ENCODE measurements around the gene OSBPL2. TPM values are rescaled to one million over a fixed set of nuclear protein-coding genes. Genes with fewer than 3 reads are reported as not detected.

The OSBPL2 gene
- 10 to 100 TPM; 23.0 to 35.6 (median 27.3) TPM for polyA plus RNA-seq (ENCODE audit: insufficient read length in 10 of 10)
- long read RNA-seq, donor 1, full-length matches to known transcripts = 1 of 1 reads
- long read RNA-seq, donor 1, partial matches to known transcripts = 0 of 1 reads
- long read RNA-seq, donor 1, other reads (novel, unspliced or antisense) = 0 of 1 reads
- long read RNA-seq, donor 2, full-length matches to known transcripts = 3 of 3 reads
- long read RNA-seq, donor 2, partial matches to known transcripts = 0 of 3 reads
- long read RNA-seq, donor 2, other reads (novel, unspliced or antisense) = 0 of 3 reads
- long read RNA-seq, donor 3 = 0 reads
- long read RNA-seq, donor 4, full-length matches to known transcripts = 2 of 2 reads
- long read RNA-seq, donor 4, partial matches to known transcripts = 0 of 2 reads
- long read RNA-seq, donor 4, other reads (novel, unspliced or antisense) = 0 of 2 reads
- long read RNA-seq, donor 5 = 0 reads
- long read RNA-seq, donor 6, full-length matches to known transcripts = 9 of 9 reads
- long read RNA-seq, donor 6, partial matches to known transcripts = 0 of 9 reads
- long read RNA-seq, donor 6, other reads (novel, unspliced or antisense) = 0 of 9 reads
- long read RNA-seq, donor 7, full-length matches to known transcripts = 1 of 1 reads
- long read RNA-seq, donor 7, partial matches to known transcripts = 0 of 1 reads
- long read RNA-seq, donor 7, other reads (novel, unspliced or antisense) = 0 of 1 reads
- long read RNA-seq, donor 8, full-length matches to known transcripts = 3 of 3 reads
- long read RNA-seq, donor 8, partial matches to known transcripts = 0 of 3 reads
- long read RNA-seq, donor 8, other reads (novel, unspliced or antisense) = 0 of 3 reads
- long read RNA-seq, donor 9, full-length matches to known transcripts = 1 of 1 reads
- long read RNA-seq, donor 9, partial matches to known transcripts = 0 of 1 reads
- long read RNA-seq, donor 9, other reads (novel, unspliced or antisense) = 0 of 1 reads

DNA sequence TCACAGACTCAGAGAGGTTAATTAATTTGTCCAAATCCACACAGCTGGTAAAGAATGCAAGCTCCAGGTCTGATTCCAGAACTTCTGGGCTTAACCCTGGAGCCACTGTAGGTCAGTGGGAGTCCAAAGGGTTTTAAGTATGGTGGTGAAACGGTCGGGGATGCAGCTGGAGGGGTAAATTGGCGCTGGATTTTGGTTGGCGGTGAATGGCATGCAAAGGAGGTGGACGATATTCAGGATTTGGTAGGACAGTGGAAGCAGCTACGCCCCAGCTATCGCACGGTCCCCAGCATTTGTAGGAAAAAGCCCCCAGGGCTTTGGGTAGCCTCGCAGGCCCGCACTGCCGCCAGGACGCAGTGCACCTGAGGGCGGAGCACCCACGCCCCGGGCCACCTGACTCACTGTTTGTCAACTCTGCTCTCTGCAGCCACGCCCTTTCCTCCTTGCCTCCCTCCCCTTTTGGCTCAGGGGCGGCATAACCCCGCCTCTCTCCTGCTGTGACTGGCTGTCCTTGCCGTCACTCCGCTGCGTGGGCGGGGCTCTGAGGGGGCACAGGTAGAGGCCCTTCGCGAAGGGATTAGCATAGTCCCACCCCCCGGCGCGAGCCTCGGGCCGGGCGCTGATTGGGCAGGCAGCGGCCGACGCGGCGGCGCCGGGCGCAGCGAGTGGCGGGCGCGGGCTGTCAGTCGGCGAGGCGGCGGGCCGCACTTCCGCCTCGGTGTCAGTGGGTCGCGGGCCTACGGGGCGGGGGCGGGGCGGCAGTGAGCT lies at the start of gene OSBPL2:
Gene OSBPL2, plus strand, starts transcription at position 721 of the 768 bp plus-strand sequence. CDS start 17,664 bp downstream, outside the sequence.
- DNase-seq = peak; percentile 97 to 99 (median 99)

DNA sequence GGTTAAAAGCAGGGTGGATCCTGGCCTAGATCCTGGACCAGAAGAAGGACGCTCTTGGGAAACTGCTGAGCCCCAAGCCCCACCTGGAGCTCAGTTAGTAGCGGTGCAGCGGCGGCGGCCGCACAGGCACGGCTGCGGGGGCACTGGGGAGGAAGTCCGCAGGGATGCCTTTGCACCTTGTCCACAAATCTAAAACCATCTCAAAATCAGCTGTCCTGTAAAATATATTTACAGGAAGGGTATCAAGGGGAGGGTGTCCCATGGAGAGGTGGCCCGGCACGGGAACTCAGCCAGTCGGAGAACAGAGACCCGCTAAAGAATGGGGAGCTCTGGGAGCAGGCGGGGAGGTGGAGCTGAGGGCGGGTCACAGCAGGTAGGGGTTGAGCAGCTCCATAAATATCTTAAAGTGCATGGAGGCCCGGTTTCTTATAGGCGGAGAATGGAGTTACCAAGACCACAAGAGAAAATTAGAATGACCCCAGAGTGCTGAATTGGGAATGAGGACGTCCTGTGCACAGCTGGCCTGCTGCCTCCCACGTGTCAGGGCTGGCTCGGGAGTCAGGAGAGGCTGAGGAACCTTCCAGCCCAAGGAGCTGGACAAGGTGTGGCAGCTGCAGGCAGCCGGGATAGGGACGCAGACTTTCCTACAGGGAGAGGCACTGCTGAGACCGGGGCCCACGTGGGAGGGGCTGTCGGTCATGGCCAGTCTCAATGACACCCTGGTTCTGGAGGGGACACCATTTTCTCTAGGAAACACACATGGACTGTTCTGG lies 47.5 kb upstream of the OSBPL2 start:
- no peak for DNase-seq

DNA sequence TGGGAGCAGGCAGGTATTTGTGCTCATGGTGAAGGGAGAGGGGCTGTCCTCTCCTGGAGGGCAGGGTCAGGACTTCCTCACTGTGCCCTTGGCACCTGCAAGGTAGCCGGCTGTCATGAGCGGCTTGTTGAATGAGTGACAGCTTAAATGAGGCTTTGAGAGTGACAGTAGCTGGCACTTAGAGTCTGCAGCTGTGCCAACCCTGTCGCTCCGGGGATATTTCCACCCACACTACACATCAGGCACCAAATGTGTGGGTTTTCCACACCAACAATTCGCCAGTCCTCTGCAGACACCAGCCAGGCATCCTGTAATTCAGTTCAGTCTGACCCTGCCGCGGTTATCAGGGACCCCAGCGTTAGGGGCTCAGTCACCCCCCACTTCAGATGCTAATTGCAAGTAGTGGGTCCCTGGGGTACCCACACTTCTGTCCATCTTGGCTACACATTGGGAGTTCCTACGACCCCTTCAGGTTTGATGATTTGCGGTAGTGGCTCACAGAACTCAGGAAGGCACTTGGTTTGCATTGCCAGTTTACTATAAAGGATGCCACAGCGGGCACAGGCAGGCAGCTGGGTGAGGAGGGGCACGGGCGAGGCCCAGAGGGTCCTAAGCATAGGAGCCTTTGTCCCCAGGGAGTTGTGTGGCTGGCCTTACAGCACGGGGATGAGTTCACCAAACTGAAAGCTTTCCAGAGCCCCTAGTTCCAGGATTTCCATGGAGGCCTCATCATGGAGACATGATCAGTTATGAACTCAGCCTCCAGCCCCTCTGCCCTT lies 46.4 kb upstream of the OSBPL2 start:
- no peak for DNase-seq

DNA sequence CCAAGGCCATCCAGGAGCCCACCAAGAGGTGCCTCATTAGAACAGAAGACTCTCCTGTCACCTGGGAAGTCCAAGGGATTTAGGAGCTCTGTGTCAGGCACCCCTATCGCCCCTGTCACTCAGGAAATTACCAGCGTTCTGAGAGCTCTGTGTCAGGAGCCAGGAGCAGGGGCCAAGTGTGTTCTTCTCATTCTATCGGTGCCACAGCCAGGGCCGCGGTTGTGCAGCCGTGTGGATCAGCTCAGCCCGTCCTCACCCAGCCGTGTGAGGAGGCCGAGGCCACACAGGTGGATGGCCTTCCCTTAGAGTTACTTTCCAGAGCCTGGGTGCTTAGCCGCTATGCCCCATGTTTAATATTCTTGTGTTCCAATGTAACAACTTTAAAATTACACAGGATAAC lies 45.7 kb upstream of the OSBPL2 start:
- DNase-seq = no peak

DNA sequence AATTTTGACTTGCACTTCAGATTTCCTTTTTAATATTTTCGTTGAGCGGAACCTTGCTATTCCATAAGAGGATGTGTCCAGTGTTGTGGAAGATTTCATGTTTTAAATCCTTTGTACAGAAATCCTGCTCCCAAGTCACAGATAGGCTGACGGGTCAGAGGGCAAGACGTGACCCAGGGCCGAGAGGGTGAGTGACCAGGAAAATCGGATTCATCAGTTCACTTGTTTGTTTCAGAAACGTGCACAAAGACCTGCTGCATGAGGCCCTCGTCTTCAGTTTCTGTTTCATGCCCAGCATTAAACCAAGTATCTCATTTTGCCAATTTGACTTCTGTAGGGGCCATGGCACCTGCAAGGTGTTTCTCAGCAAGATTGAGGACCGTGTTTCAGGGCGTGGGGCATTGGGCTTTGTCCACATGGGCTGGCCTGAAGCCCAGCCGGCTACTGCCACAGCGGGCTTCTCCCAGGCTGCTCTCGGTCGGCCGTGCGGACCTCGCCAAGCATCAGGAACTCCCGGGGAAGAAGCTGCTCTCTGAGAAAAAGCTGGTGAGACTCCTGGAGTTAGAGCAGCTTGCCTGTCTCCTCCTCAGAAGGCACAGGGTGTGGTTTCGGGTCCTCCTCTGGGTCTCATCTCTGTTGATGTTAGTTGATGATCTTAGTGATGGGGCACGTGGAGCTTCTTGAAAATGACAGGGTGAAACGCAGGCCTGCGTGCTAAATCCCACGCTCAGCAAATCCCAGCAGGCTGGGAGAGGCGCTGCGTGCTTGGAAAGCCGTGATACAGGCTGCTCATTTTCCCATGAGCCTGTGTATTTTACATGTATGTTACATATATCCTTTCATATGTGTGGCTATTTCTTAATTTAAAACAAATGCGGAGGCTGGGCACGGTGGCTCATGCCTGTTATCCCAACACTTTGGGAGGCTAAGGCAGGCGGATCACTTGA lies 45.0 kb upstream of the OSBPL2 start:
- no peak for DNase-seq

DNA sequence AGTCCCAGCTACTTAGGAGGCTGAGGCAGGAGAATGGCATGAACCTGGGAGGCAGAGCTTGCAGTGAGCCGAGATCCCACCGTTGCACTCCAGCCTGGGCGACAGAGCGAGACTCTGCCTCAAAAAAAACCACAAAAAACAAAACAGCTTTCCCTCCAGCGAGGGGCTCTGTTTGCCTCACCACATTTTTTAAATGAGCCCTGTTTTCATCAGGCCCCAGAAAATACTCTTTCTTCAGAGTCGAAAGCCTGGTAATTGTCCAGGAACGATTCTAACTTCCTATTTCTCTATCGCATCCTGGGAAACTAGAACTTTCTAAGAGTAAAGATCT lies 43.3 kb upstream of the OSBPL2 start:
- no peak for DNase-seq

DNA sequence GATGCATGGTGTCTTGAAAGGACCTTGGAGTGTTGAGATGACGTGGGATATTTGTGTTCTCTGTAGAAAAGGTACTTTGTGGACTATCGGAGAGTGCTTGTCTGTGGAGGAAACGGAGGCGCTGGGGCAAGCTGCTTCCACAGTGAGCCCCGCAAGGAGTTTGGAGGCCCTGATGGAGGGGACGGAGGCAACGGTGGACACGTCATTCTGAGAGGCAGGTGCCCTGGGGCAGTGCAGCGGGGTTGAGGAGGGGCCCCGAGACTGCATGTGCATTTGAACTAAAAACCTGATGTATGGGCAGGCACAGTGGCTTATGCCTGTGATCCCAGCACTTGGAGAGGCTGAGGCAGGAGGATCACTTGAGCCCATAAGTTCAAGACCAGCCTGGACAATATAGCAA lies 42.6 kb upstream of the OSBPL2 start:
- no peak for DNase-seq

DNA sequence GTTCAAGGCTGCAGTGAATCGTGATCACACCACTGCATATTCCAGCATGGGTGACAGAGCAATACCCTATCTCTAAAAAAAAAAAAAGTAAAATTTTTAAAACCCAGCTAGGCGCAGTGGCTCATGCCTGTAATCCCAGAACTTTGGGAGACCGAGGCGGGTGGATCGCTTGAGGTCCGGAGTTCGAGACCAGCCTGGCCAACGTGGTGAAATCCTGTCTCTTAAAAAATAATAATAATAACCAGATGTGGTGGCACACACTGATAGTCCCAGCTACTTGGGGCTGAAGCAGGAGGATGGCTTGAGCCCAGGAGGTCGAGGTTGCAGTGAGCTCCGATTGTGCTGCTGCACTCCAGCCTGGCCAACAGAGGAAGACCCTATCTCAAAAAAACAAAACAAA lies 42.0 kb upstream of the OSBPL2 start:
- DNase-seq = no peak

DNA sequence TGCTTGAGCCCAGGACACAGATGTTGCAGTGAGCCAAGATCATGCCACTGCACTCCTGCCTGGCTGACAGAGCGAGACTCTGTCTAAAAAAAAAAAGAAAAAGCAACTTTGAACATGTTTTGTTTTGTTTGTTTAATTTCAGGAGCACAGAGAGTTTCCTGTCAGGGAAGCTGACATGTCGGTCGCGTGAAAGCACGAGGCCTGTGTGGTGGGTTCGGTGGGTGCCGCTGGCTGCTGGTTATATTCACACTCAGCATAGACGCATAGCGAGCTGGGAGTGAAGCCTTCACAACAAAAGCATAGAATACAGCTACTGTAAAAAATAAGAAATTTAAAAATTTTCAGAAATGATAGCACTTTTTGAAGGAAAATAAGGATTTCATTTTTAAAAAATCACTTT lies 41.0 kb upstream of the OSBPL2 start:
- DNase-seq = no peak

DNA sequence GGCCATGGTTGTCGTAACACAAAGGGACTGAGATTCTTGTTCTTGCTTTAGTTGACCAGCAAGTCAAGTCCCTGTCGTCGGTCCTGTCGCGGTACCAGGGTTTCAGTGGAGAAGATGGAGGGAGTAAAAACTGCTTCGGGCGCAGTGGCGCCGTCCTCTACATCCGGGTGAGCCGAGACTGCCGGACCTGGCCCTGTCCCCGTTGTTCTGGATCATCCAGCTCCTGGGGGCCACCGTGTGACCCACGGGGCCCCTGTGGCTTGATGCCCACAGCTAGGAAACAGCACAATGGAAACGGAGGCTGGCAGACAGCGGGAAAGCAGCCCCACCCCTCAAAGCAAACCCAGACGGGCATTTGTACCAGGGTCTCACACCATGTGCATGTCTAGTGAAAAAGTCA lies 40.5 kb upstream of the OSBPL2 start:
- no peak for DNase-seq

DNA sequence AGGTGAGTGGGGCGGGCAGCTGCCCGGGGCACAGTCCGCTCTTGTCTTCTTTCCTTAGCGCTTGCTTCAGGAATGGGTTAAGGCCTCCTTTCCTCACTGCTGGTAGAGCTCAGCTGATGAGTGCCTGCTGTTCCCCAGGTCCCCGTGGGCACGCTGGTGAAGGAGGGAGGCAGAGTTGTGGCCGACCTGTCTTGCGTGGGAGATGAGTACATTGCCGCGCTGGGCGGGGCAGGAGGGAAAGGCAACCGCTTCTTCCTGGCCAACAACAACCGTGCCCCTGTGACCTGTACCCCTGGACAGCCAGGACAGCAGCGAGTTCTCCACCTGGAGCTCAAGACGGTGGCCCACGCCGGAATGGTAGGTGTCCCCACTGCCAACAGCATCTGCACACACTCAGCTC lies 39.8 kb upstream of the OSBPL2 start:
- DNase-seq = no peak

DNA sequence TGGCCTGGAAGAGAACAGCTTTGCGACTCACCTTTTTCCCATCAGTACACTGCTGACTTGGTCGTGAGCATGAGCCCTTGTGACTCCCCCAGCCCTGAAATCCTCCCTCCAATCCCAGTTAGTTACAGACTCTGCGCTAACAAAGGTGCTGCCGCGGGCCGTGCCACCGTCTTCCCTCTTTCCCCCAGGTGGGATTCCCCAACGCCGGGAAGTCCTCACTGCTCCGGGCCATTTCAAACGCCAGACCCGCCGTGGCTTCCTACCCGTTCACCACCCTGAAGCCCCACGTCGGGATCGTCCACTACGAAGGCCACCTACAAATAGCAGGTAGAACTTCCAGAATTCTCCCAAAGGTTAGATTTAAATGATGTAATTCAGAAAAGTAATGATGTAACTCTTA lies 39.4 kb upstream of the OSBPL2 start:
- DNase-seq = no peak

DNA sequence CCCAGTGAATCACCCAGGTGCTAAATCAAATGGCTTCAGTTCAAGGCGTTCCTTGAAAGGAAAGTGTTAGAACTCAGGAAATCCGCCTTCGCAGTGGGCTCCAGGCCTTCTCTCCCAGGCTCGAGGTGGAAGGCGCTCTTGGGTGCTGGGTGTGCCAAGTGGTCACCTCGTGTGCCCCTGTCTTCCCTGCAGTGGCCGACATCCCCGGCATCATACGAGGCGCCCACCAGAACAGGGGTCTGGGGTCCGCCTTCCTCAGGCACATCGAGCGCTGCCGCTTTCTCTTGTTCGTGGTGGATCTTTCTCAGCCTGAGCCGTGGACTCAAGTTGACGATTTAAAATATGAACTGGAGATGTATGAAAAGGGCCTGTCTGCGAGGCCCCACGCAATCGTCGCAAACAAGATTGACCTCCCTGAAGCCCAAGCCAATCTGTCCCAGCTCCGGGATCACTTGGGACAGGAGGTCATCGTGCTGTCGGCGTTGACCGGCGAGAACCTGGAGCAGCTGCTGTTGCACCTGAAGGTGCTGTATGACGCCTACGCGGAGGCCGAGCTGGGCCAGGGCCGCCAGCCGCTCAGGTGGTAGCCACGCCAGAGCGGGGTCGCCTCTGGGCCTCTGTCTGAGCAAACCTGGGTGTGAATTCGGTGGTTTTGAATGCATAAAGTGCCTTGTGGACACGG lies 37.7 kb upstream of the OSBPL2 start:
- DNase-seq = no peak

DNA sequence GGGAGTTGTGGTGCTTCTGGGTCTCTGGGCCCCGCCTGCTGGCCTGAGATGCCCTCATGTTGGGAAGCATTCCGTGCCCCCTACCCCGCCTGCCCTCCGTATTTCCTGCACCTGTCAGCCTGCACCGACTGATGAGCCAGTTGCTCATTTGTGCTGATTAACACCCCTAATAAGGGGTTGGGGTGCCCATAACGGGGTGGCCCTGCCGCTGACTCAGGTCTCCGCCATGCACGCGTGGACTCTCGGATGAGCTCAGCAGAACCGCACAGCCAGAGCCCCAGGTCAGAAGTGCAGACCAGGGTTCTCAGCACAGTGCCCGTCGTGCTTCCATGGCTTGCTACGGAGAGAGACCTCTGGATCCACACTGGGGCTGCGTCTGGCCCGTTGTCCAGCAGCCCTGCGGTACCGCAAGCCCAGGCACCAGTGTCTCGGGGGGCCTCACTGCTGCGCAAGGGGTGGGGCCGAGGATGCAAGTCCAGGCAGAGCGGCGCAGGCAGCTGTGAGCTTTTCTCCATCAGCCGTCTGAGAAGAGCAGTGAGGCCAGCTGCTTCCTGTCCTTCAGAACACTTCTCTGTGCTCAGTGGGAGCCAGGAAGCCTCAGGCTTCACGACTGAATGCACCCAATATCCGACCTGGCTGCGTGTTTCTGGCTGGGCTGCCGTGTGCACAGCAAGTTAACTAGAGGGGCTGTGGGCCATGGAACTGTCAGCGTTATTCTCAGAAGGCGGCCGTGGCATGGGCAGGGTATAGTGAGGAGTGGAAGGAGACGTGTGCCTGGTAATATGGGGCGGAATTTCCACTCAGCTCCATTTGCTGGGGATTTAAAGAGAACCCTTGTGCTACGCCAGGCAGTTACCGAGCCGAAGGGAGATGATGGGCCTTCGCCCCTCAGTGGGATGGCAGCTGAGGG lies 36.9 kb upstream of the OSBPL2 start:
- no peak for DNase-seq

DNA sequence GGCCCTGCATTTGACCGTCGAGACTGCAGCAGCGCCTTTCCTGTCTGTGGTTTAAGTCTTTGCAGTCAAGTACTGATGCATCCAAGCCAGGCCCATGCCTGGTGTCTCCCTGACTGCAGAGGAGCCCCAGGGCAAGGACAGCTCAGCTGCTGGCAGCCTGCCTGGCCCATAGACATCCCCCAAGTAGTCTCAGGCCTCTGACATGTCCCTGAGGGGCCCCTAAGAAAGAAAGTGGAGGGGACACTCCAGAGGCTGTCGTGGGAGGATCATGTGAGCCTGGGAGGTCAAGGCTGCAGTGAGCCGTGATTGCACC lies 36.3 kb upstream of the OSBPL2 start:
- no peak for DNase-seq

DNA sequence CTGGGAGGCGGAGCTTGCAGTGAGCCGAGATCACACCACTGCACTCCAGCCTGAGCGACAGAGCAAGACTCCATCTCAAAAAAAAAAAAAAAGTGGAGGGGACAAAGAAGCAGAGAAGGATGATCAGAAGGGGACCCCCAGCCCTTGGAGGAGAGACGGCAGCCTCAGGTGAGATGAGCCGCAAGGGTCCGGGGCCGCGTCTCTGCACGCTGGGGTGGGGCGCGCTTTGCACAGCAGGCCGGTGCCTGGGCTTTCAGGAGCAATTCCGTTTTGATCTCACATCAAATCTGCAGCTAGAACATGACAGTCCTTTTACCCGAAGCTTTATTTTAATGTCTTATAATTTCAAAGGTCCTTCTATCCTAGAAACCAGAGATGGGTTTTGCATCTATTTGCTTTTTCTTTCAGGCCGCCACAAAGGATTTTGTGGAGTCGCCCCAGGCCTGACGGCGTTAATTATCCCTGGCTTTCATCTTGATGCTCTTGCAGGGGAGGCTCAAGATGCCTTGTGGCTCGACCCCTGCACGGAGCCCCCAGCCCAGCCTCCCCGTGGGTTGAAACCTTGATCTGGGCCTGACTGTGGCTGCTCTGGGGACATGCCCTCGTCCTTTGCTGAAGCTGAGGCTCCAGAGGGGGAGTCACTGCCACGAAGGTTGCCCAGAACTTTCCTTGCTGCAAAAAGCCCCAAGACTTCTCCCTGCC lies 35.5 kb upstream of the OSBPL2 start:
- no peak for DNase-seq
